ENCODE data around the gene OTOP2. TPM values are rescaled to one million over a fixed set of nuclear protein-coding genes. Genes with fewer than 3 reads are reported as not detected.

Gene OTOP2
- total and polyA plus RNA-seq, 10 of the 15 experiments (the other 5 are each of a cell fraction or from before 2014, with no cell fraction given), result not detected

- no peak for TF ChIP-seq MTA3 (IDR thresholded peaks at IDR 0.05; ENCODE audit: borderline replicate concordance, low read length)
- TF ChIP-seq TCF7 (IDR thresholded peaks at IDR 0.05; ENCODE audit: borderline replicate concordance), result no peak
- TF ChIP-seq NR2C1 (IDR thresholded peaks at IDR 0.05), result no peak
- no peak for TF ChIP-seq ZBED1 (IDR thresholded peaks at IDR 0.05; ENCODE audit: borderline replicate concordance)
- no peak for TF ChIP-seq STAT3 (IDR thresholded peaks at IDR 0.05; ENCODE audit: low read depth, low read length)
- TF ChIP-seq CUX1 (IDR thresholded peaks at IDR 0.05; ENCODE audit: insufficient replicate concordance, low read depth, low read length), result no peak
- TF ChIP-seq RAD51 (IDR thresholded peaks at IDR 0.05), result no peak
- TF ChIP-seq BRCA1 (IDR thresholded peaks at IDR 0.05; ENCODE audit: low read depth, low read length), result no peak
- no peak for TF ChIP-seq BCL11A (IDR thresholded peaks at IDR 0.05; ENCODE audit: low read depth, low read length)
- no peak for TF ChIP-seq HDAC2 (IDR thresholded peaks at IDR 0.05)
- TF ChIP-seq CREM (IDR thresholded peaks at IDR 0.05; ENCODE audit: low read depth), result no peak
These were observed 32.0 kb downstream of the OTOP2 start (continued) for GRCh38 chr17:74956093-74956492.

All from GM12878 (cell line).